Measurements from ENCODE around the gene SNED1.

Gene SNED1

GRCh38 chr2:241109210-241110088 lies 111.0 kb downstream of the SNED1 start:
- Mint-ChIP-seq H3K4me3 (peak overlapping the region; percentile 19 to 76), H3K36me3 (peaks cover 26 to 63% of the 10 kb centered on the region in 2 donors), H3K4me1 (peaks cover 39 to 52% of the 10 kb centered on the region in 2 donors), H3K27me3 (no peaks in the 10 kb centered on the region), H3K9me3 (peaks cover 0 to 3% of the 10 kb centered on the region in 2 donors), H3K27ac (peak overlapping the region; percentile 97)
- ATAC-seq (replicated peaks) (no peak), DNase-seq (no peak)

GRCh38 chr2:241110089-241110606 lies 111.7 kb downstream of the SNED1 start:
- Mint-ChIP-seq H3K36me3 (peaks cover 33 to 68% of the 10 kb centered on the region in 2 donors), H3K27ac (peak overlapping the region; percentile 94), H3K4me3 (peak overlapping the region; percentile 71 to 76)

GRCh38 chr2:241110607-241111439 lies 112.4 kb downstream of the SNED1 start:
- ATAC-seq (replicated peaks) (peak; percentile 85 to 89), DNase-seq (peak; percentile 54)
- H3K27me3 Mint-ChIP-seq = no peaks in the 10 kb centered on the region
- peaks cover 0 to 3% of the 10 kb centered on the region in 2 donors for H3K9me3 Mint-ChIP-seq
- H3K4me3 Mint-ChIP-seq = peak overlapping the region; percentile 71 to 76
- H3K36me3 Mint-ChIP-seq = peaks cover 39 to 72% of the 10 kb centered on the region in 2 donors
- H3K4me1 Mint-ChIP-seq = peaks cover 43 to 52% of the 10 kb centered on the region in 2 donors
- peak overlapping the region; percentile 94 for H3K27ac Mint-ChIP-seq

More at GRCh38 chr2:241110089-241110606, 111.7 kb downstream of the SNED1 start:
- Mint-ChIP-seq H3K9me3 (peaks cover 0 to 3% of the 10 kb centered on the region in 2 donors), H3K4me1 (peaks cover 40 to 52% of the 10 kb centered on the region in 2 donors), H3K27me3 (no peaks in the 10 kb centered on the region)
- no peak for DNase-seq
- ATAC-seq (replicated peaks) = peak in 1 of 2 donors; percentile 2

- ATAC-seq (replicated peaks) = peak; percentile 66 to 71
- no peaks in the 10 kb centered on the region for H3K27me3 Mint-ChIP-seq
- H3K36me3 Mint-ChIP-seq = peaks cover 45 to 77% of the 10 kb centered on the region in 2 donors
- peak overlapping the region; percentile 34 to 76 for H3K4me3 Mint-ChIP-seq
- peak overlapping the region; percentile 94 for H3K27ac Mint-ChIP-seq
- peaks cover 43 to 52% of the 10 kb centered on the region in 2 donors for H3K4me1 Mint-ChIP-seq
- peak; percentile 45 for DNase-seq
- H3K9me3 Mint-ChIP-seq = peaks cover 0 to 3% of the 10 kb centered on the region in 2 donors
These were observed 113.0 kb downstream of the SNED1 start for GRCh38 chr2:241111440-241111805.

GRCh38 chr2:241112046-241112445 lies 113.6 kb downstream of the SNED1 start:
- H3K27ac Mint-ChIP-seq = peak overlapping the region; percentile 94
- peak overlapping the region; percentile 5 to 54 for H3K4me3 Mint-ChIP-seq
- H3K4me1 Mint-ChIP-seq = peaks cover 43 to 52% of the 10 kb centered on the region in 2 donors
- H3K27me3 Mint-ChIP-seq = no peaks in the 10 kb centered on the region
- no peak for DNase-seq
- ATAC-seq (replicated peaks) = no peak
- H3K9me3 Mint-ChIP-seq = peaks cover 0 to 3% of the 10 kb centered on the region in 2 donors
- H3K36me3 Mint-ChIP-seq = peaks cover 47 to 77% of the 10 kb centered on the region in 2 donors

- H3K9me3 Mint-ChIP-seq = peaks cover 0 to 3% of the 10 kb centered on the region in 2 donors
- peak overlapping the region; percentile 94 for H3K27ac Mint-ChIP-seq
- H3K27me3 Mint-ChIP-seq = no peaks in the 10 kb centered on the region
- H3K4me3 Mint-ChIP-seq = peak overlapping the region in 1 of 2 donors; percentile 54
- H3K4me1 Mint-ChIP-seq = peaks cover 43 to 52% of the 10 kb centered on the region in 2 donors
- ATAC-seq (replicated peaks) = no peak
- peaks cover 48 to 79% of the 10 kb centered on the region in 2 donors for H3K36me3 Mint-ChIP-seq
- DNase-seq = no peak
These were observed 114.2 kb downstream of the SNED1 start for GRCh38 chr2:241112592-241112991.

- no peak for ATAC-seq (replicated peaks)
- peak overlapping the region; percentile 26 for H3K27ac Mint-ChIP-seq
- H3K36me3 Mint-ChIP-seq = peaks cover 45 to 77% of the 10 kb centered on the region in 2 donors
- H3K4me1 Mint-ChIP-seq = peaks cover 30 to 31% of the 10 kb centered on the region in 2 donors
- no peaks in the 10 kb centered on the region for H3K27me3 Mint-ChIP-seq
- no peak for DNase-seq
- no peak overlapping the region for H3K4me3 Mint-ChIP-seq
- H3K9me3 Mint-ChIP-seq = no peaks in the 10 kb centered on the region
These were observed 116.4 kb downstream of the SNED1 start for GRCh38 chr2:241114836-241115235.

GRCh38 chr2:241115361-241115760 lies 116.9 kb downstream of the SNED1 start:
- ATAC-seq (replicated peaks) (no peak), DNase-seq (no peak)
- H3K4me1 Mint-ChIP-seq = peaks cover 25 to 26% of the 10 kb centered on the region in 2 donors
- peaks cover 0 to 2% of the 10 kb centered on the region in 2 donors for H3K9me3 Mint-ChIP-seq
- no peak overlapping the region for H3K27ac Mint-ChIP-seq
- H3K4me3 Mint-ChIP-seq = no peak overlapping the region
- no peaks in the 10 kb centered on the region for H3K27me3 Mint-ChIP-seq
- peaks cover 46 to 75% of the 10 kb centered on the region in 2 donors for H3K36me3 Mint-ChIP-seq

- Mint-ChIP-seq H3K4me3 (no peak overlapping the region), H3K4me1 (peaks cover 10 to 14% of the 10 kb centered on the region in 2 donors), H3K27me3 (no peaks in the 10 kb centered on the region), H3K36me3 (peaks cover 57 to 79% of the 10 kb centered on the region in 2 donors), H3K27ac (peak overlapping the region; percentile 31), H3K9me3 (peaks cover 3 to 4% of the 10 kb centered on the region in 2 donors)
- DNase-seq = no peak
- no peak for ATAC-seq (replicated peaks)
These were observed 118.5 kb downstream of the SNED1 start for GRCh38 chr2:241116606-241117560.

GRCh38 chr2:241118737-241119505 lies 120.5 kb downstream of the SNED1 start:
- Mint-ChIP-seq H3K4me1 (peaks cover 0 to 6% of the 10 kb centered on the region in 2 donors), H3K4me3 (no peak overlapping the region), H3K27ac (no peak overlapping the region), H3K9me3 (peaks cover 3 to 4% of the 10 kb centered on the region in 2 donors), H3K27me3 (no peaks in the 10 kb centered on the region), H3K36me3 (peaks cover 58 to 81% of the 10 kb centered on the region in 2 donors)
- ATAC-seq (replicated peaks) (no peak), DNase-seq (no peak)

- H3K27ac Mint-ChIP-seq = peak overlapping the region; percentile 14
- H3K4me3 Mint-ChIP-seq = no peak overlapping the region
- H3K4me1 Mint-ChIP-seq = peaks cover 0 to 2% of the 10 kb centered on the region in 2 donors
- H3K9me3 Mint-ChIP-seq = peaks cover 3 to 4% of the 10 kb centered on the region in 2 donors
- ATAC-seq (replicated peaks) = peak in 1 of 2 donors; percentile 53
- no peaks in the 10 kb centered on the region for H3K27me3 Mint-ChIP-seq
- DNase-seq = no peak
- H3K36me3 Mint-ChIP-seq = peaks cover 46 to 71% of the 10 kb centered on the region in 2 donors
These were observed 122.0 kb downstream of the SNED1 start for GRCh38 chr2:241120440-241120839.

- peaks cover 3 to 4% of the 10 kb centered on the region in 2 donors for H3K9me3 Mint-ChIP-seq
- H3K36me3 Mint-ChIP-seq = peaks cover 40 to 71% of the 10 kb centered on the region in 2 donors
- H3K4me3 Mint-ChIP-seq = no peak overlapping the region
- peaks cover 2 to 5% of the 10 kb centered on the region in 2 donors for H3K4me1 Mint-ChIP-seq
- DNase-seq (no peak), ATAC-seq (replicated peaks) (no peak)
- no peaks in the 10 kb centered on the region for H3K27me3 Mint-ChIP-seq
- H3K27ac Mint-ChIP-seq = no peak overlapping the region
These were observed 122.6 kb downstream of the SNED1 start for GRCh38 chr2:241121008-241121407.

All from stimulated activated naive B cell treated with anti-CD40 and anti-IgM and Interleukin-4, amounts not matched to agents 10 μg/mL and 1 μg/mL and 100 μg/mL, for 72 hours (primary cell).